H9 (cell line): Measurements from ENCODE around the gene TMED7. TPM values are rescaled to one million over a fixed set of nuclear protein-coding genes. Genes with fewer than 3 reads are reported as not detected.

Experiments used
- DNase-seq: peaks from one replicate; pipeline ENCODE4 v3.0.0-alpha.2; 2017
- H2AFZ ChIP-seq: one replicate; pipeline ENCODE4 v1.6.1; 2013; ENCODE audit warnings: mild to moderate bottlenecking, low read length, control low read depth, moderate library complexity
- H2AK5ac ChIP-seq: 2 replicates; pipeline ENCODE4 v1.6.1; 2013; ENCODE audit warnings: low read length, control low read depth, mixed read lengths; ENCODE audit not compliant: insufficient read length
- H2BK120ac ChIP-seq: one replicate; pipeline ENCODE4 v1.6.1; 2013; ENCODE audit warnings: low read depth, mild to moderate bottlenecking, low read length, control low read depth, inconsistent platforms; ENCODE audit not compliant: poor library complexity, severe bottlenecking
- H2BK12ac ChIP-seq: 2 replicates; pipeline ENCODE4 v1.6.1; 2013; ENCODE audit warnings: low read length, control low read depth, mixed read lengths, low read depth; ENCODE audit not compliant: insufficient read length
- H2BK15ac ChIP-seq: 2 replicates; pipeline ENCODE4 v1.6.1; 2013; ENCODE audit warnings: low read depth, low read length, control low read depth
- H2BK20ac ChIP-seq: one replicate; pipeline ENCODE4 v1.6.1; 2013; ENCODE audit warnings: low read depth, mild to moderate bottlenecking, low read length, control low read depth, inconsistent platforms; ENCODE audit not compliant: poor library complexity, severe bottlenecking
- H2BK5ac ChIP-seq: 2 replicates; pipeline ENCODE4 v1.6.1; 2013; ENCODE audit warnings: low read length, control low read depth, mixed read lengths; ENCODE audit not compliant: insufficient read length
- H3K14ac ChIP-seq: 2 replicates; pipeline ENCODE4 v1.6.1; 2013; ENCODE audit warnings: low read length, control low read depth; ENCODE audit not compliant: insufficient read depth
- H3K18ac ChIP-seq: 2 replicates; pipeline ENCODE4 v1.6.1; 2013; ENCODE audit warnings: low read depth, mild to moderate bottlenecking, mixed read lengths, low read length, control low read depth; ENCODE audit not compliant: insufficient read length
- H3K23ac ChIP-seq: 2 replicates; pipeline ENCODE4 v1.6.1; 2013; ENCODE audit warnings: low read length, control low read depth, mixed read lengths, low read depth; ENCODE audit not compliant: insufficient read length
- H3K23me2 ChIP-seq: 2 replicates; pipeline ENCODE4 v1.6.1; 2013; ENCODE audit warnings: low read depth, mild to moderate bottlenecking, mixed read lengths, low read length, control low read depth; ENCODE audit not compliant: insufficient read length, poor library complexity, severe bottlenecking
- H3K27ac ChIP-seq: 2 replicates; pipeline ENCODE4 v1.5.1; 2013; ENCODE audit warnings: low read length, control low read depth, mixed read lengths, low read depth; ENCODE audit not compliant: insufficient read length
- H3K27me3 ChIP-seq: 2 replicates; pipeline ENCODE4 v1.6.1; 2013; ENCODE audit warnings: low read length, control low read depth, inconsistent platforms; ENCODE audit not compliant: insufficient read depth
- H3K4ac ChIP-seq: 2 replicates; pipeline ENCODE4 v1.6.1; 2013; ENCODE audit warnings: low read depth, mild to moderate bottlenecking, control low read depth, inconsistent platforms, low read length, moderate library complexity
- H3K4me1 ChIP-seq: 2 replicates; pipeline ENCODE4 v1.6.1; 2013; ENCODE audit warnings: low read length, control low read depth, inconsistent platforms; ENCODE audit not compliant: insufficient read depth
- H3K4me2 ChIP-seq: 2 replicates; pipeline ENCODE4 v1.6.1; 2013; ENCODE audit warnings: low read length, control low read depth, mixed read lengths; ENCODE audit not compliant: insufficient read length, insufficient read depth
- H3K56ac ChIP-seq: 2 replicates; pipeline ENCODE4 v1.6.1; 2013; ENCODE audit warnings: low read depth, mild to moderate bottlenecking, mixed read lengths, low read length, control low read depth; ENCODE audit not compliant: insufficient read length
- H3K79me1 ChIP-seq: 2 replicates; pipeline ENCODE4 v1.6.1; 2013; ENCODE audit warnings: low read depth, mild to moderate bottlenecking, moderate library complexity, low read length, control low read depth, inconsistent platforms; ENCODE audit not compliant: insufficient read depth, poor library complexity, severe bottlenecking
- H3K79me2 ChIP-seq: 2 replicates; pipeline ENCODE4 v1.6.1; 2013; ENCODE audit warnings: low read length, control low read depth, inconsistent platforms; ENCODE audit not compliant: insufficient read depth
- H3K9ac ChIP-seq: 2 replicates; pipeline ENCODE4 v1.6.1; 2013; ENCODE audit warnings: low read length, control low read depth, mixed read lengths; ENCODE audit not compliant: insufficient read length; ENCODE audit errors: extremely low read depth
- H3K9me3 ChIP-seq: one replicate; pipeline ENCODE4 v1.6.1; 2013; ENCODE audit warnings: low read depth, low read length, inconsistent platforms; ENCODE audit not compliant: control insufficient read depth
- H3T11ph ChIP-seq: one replicate; pipeline ENCODE4 v1.6.1; 2013; ENCODE audit warnings: mild to moderate bottlenecking, low read length, control low read depth, inconsistent platforms
- H4K20me1 ChIP-seq: one replicate; pipeline ENCODE4 v1.6.1; 2013; ENCODE audit not compliant: control insufficient read depth, insufficient read length, insufficient read depth
- H4K5ac ChIP-seq: 2 replicates; pipeline ENCODE4 v1.6.1; 2013; ENCODE audit warnings: low read depth, mild to moderate bottlenecking, mixed read lengths, low read length, control low read depth; ENCODE audit not compliant: insufficient read length
- H4K8ac ChIP-seq: replicated peaks from 2 replicates; pipeline ENCODE4 v1.6.1; 2013; ENCODE audit warnings: low read length, control low read depth, mixed read lengths, low read depth; ENCODE audit not compliant: insufficient read length
- H4K91ac ChIP-seq: 2 replicates; pipeline ENCODE4 v1.6.1; 2013; ENCODE audit warnings: low read depth, mild to moderate bottlenecking, moderate library complexity, mixed read lengths, low read length, control low read depth; ENCODE audit not compliant: insufficient read length
- H3K27ac Mint-ChIP-seq, 3 experiments: 2 replicates in 2 of 3; 3 replicates in 1 of 3; pipeline ENCODE4 v1.8.0; 2020 to 2021; ENCODE audit warnings: mixed read lengths in 3 of 3, mild to moderate bottlenecking in 1 of 3, moderate library complexity in 1 of 3
- H3K27me3 Mint-ChIP-seq: 2 replicates; pipeline ENCODE4 v1.8.0; 2021; ENCODE audit warnings: low read depth, mild to moderate bottlenecking, moderate library complexity, mixed read lengths
- H3K36me3 Mint-ChIP-seq, 3 experiments: 2 replicates in 2 of 3; 3 replicates in 1 of 3; pipeline ENCODE4 v1.8.0; 2020 to 2021; ENCODE audit warnings: low read depth in 3 of 3, mixed read lengths in 3 of 3; ENCODE audit not compliant: insufficient read depth in 1 of 3
- H3K4me1 Mint-ChIP-seq, 2 experiments: 2 replicates each; pipeline ENCODE4 v1.8.0; 2020; ENCODE audit warnings: mixed read lengths in 2 of 2
- H3K4me3 Mint-ChIP-seq, 2 experiments: 2 replicates in 1 of 2; 3 replicates in 1 of 2; pipeline ENCODE4 v1.8.0; 2020 to 2021; ENCODE audit warnings: mild to moderate bottlenecking in 2 of 2, mixed read lengths in 2 of 2, moderate library complexity in 1 of 2
- H3K9me3 Mint-ChIP-seq, 2 experiments: 2 replicates in 1 of 2; 3 replicates in 1 of 2; pipeline ENCODE4 v1.8.0; 2020; ENCODE audit warnings: mild to moderate bottlenecking in 2 of 2, mixed read lengths in 2 of 2, moderate library complexity in 1 of 2
- WGBS: extraction: QIAGEN DNeasy Blood & Tissue Kit; methylation state at CpG from one replicate; pipeline ENCODE4 v1.1.7; 2013; ENCODE audit warnings: missing lambda C conversion rate, low lambda C conversion rate, mixed read lengths; ENCODE audit not compliant: insufficient read length; ENCODE audit errors: extremely low coverage; 5-methylcytosine and 5-hydroxymethylcytosine counted together
- total RNA-seq: library from RNA; stranded (reverse); gene quantifications from 2 replicates; pipeline ENCODE4 v1.2.1, GENCODE V29; 2021
- TF ChIP-seq, protein P1 (sequence below): fragments of 200-600 bp; sonication (generic); conservative IDR thresholded peaks from 3 replicates; pipeline ENCODE4 v1.8.0; 2021; ENCODE audit warnings: antibody characterized with exemption, mild to moderate bottlenecking

The TMED7 gene
- total RNA-seq, 1 experiment from 2014 or later: 68.8 TPM

DNA sequence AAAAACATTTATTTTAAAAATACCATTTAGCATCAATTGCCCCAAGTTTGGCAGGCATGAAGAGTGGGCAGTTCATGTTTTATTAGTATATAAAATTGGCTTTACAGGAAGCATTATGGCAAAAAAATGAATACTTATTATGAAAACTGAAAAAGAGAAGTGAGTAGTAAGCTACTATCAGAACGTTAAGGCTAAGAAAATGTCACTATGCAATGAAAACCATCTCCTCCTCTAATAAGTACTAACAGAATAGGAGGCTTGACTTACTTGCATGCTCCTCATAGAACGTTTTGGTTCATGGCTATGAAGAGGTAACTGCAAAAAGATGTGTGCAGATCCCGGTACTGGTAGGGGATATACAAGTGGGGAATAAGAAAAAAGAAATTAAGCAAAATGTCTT lies 47.2 kb downstream of the TMED7 start:
- Histone ChIP-seq H3K4ac (no peak overlapping the region), H3K27ac (no peak overlapping the region), H3K14ac (no peak overlapping the region), H4K91ac (no peak overlapping the region), H2BK20ac (no peak overlapping the region), H2BK15ac (no peak overlapping the region), H3K18ac (no peak overlapping the region), H3K56ac (no peak overlapping the region), H3K23ac (no peak overlapping the region), H3K4me1 (no peaks in the 10 kb centered on the region), H3K9ac (no peak overlapping the region), H3K23me2 (no peaks in the 10 kb centered on the region), H3K4me2 (no peak overlapping the region), H2AK5ac (no peak overlapping the region), H2BK12ac (no peak overlapping the region), H3K79me1 (no peaks in the 10 kb centered on the region), H3T11ph (no peak overlapping the region), H2AFZ (no peak overlapping the region), H2BK120ac (no peak overlapping the region), H2BK5ac (no peak overlapping the region), H3K9me3 (no peaks in the 10 kb centered on the region), H3K27me3 (no peaks in the 10 kb centered on the region), H4K8ac (no peak overlapping the region), H3K79me2 (no peaks in the 10 kb centered on the region), H4K20me1 (no peaks in the 10 kb centered on the region), H4K5ac (no peak overlapping the region)
- Mint-ChIP-seq H3K27me3 (no peaks in the 10 kb centered on the region), H3K4me1 (peaks cover 8% of the 10 kb centered on the region in 2 experiments), H3K36me3 (0 out of 7 replicates have a peak, but pooled peaks cover 0 to 4% (median 0%) of the 10 kb centered on the region in 3 experiments), H3K4me3 (no peak overlapping the region), H3K9me3 (no peaks in the 10 kb centered on the region; a peak in 1 of 5 replicates), H3K27ac (no peak overlapping the region)
- TF ChIP-seq, protein P1, sequence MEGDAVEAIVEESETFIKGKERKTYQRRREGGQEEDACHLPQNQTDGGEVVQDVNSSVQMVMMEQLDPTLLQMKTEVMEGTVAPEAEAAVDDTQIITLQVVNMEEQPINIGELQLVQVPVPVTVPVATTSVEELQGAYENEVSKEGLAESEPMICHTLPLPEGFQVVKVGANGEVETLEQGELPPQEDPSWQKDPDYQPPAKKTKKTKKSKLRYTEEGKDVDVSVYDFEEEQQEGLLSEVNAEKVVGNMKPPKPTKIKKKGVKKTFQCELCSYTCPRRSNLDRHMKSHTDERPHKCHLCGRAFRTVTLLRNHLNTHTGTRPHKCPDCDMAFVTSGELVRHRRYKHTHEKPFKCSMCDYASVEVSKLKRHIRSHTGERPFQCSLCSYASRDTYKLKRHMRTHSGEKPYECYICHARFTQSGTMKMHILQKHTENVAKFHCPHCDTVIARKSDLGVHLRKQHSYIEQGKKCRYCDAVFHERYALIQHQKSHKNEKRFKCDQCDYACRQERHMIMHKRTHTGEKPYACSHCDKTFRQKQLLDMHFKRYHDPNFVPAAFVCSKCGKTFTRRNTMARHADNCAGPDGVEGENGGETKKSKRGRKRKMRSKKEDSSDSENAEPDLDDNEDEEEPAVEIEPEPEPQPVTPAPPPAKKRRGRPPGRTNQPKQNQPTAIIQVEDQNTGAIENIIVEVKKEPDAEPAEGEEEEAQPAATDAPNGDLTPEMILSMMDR: no peak
- DNase-seq: no peak
- no CpG with 5 or more reads among the region's 3 CpGs for WGBS
